GM23338 (cell line): ENCODE data around the gene MOB3B. TPM values are rescaled to one million over a fixed set of nuclear protein-coding genes. Genes with fewer than 3 reads are reported as not detected.

Experiments used
- ATAC-seq: fragments of 200-7000 bp; cut with Tn5 transposase; 3 replicates; pipeline ENCODE4 v1.9.1; 2020
- DNase-seq: peaks from one replicate; pipeline ENCODE4 v3.0.0-alpha.2; 2015; ENCODE audit warnings: low spot score
- H2AFZ ChIP-seq: fragments of 200-600 bp; sonication (generic); 2 replicates; pipeline ENCODE4 v1.8.0; 2016; ENCODE audit warnings: antibody characterized with exemption, mild to moderate bottlenecking, moderate library complexity
- H3F3A ChIP-seq: fragments of 200-600 bp; sonication (generic); replicated peaks from 2 replicates; pipeline ENCODE4 v1.8.0; 2017; ENCODE audit warnings: antibody characterized with exemption, mixed run types, low read depth
- H3K27ac ChIP-seq: fragments of 200-600 bp; sonication (generic); 2 replicates; pipeline ENCODE4 v1.6.1; 2016; ENCODE audit warnings: low read depth
- H3K27me3 ChIP-seq: fragments of 200-600 bp; sonication (generic); 2 replicates; pipeline ENCODE4 v1.8.0; 2016; ENCODE audit warnings: mild to moderate bottlenecking, mixed run types, moderate library complexity; ENCODE audit not compliant: insufficient read depth
- H3K36me3 ChIP-seq: fragments of 200-600 bp; sonication (generic); 2 replicates; pipeline ENCODE4 v1.8.0; 2016; ENCODE audit warnings: mild to moderate bottlenecking; ENCODE audit not compliant: insufficient read depth
- H3K4me1 ChIP-seq: fragments of 200-600 bp; sonication (generic); 2 replicates; pipeline ENCODE4 v1.8.0; 2016; ENCODE audit warnings: mild to moderate bottlenecking, moderate library complexity; ENCODE audit not compliant: insufficient read depth
- H3K4me2 ChIP-seq: fragments of 200-600 bp; sonication (generic); 2 replicates; pipeline ENCODE4 v1.7.1; 2017; ENCODE audit warnings: mixed run types
- H3K4me3 ChIP-seq: fragments of 200-600 bp; sonication (generic); 2 replicates; pipeline ENCODE4 v1.6.1; 2016; ENCODE audit warnings: mixed run types
- H3K79me2 ChIP-seq: fragments of 200-600 bp; sonication (generic); replicated peaks from 2 replicates; pipeline ENCODE4 v1.8.0; 2017; ENCODE audit warnings: mild to moderate bottlenecking; ENCODE audit not compliant: insufficient read depth
- H3K9me2 ChIP-seq: fragments of 200-600 bp; sonication (generic); 2 replicates; pipeline ENCODE4 v1.8.0; 2017; ENCODE audit not compliant: insufficient read depth
- H4K20me1 ChIP-seq: fragments of 200-600 bp; sonication (generic); replicated peaks from 2 replicates; pipeline ENCODE4 v1.8.0; 2017; ENCODE audit warnings: mild to moderate bottlenecking; ENCODE audit not compliant: insufficient read depth
- H3K27ac Mint-ChIP-seq: 2 replicates; pipeline ENCODE4 v1.8.0; 2020; ENCODE audit warnings: inconsistent platforms, mild to moderate bottlenecking, moderate library complexity, mixed read lengths
- H3K27me3 Mint-ChIP-seq: 3 replicates; pipeline ENCODE4 v1.8.0; 2022; ENCODE audit warnings: low read depth, mild to moderate bottlenecking, moderate library complexity, mixed read lengths, inconsistent platforms; ENCODE audit not compliant: insufficient read depth, poor library complexity
- H3K36me3 Mint-ChIP-seq: 3 replicates; pipeline ENCODE4 v1.8.0; 2021; ENCODE audit warnings: low read depth, mild to moderate bottlenecking, inconsistent platforms, moderate library complexity, mixed read lengths
- H3K4me1 Mint-ChIP-seq: 3 replicates; pipeline ENCODE4 v1.8.0; 2020; ENCODE audit warnings: mild to moderate bottlenecking, inconsistent platforms, mixed read lengths
- H3K4me3 Mint-ChIP-seq: 3 replicates; pipeline ENCODE4 v1.8.0; 2021; ENCODE audit warnings: moderate library complexity, mild to moderate bottlenecking, inconsistent platforms, mixed read lengths
- H3K9me3 Mint-ChIP-seq: 3 replicates; pipeline ENCODE4 v1.8.0; 2020; ENCODE audit warnings: moderate library complexity, mild to moderate bottlenecking, inconsistent platforms, mixed read lengths
- CREB1 ChIP-seq: fragments of 250-450 bp; sonication (Bioruptor Pico); IDR thresholded peaks from 2 replicates; pipeline ENCODE4 v1.5.0; 2020; ENCODE audit warnings: low read depth, mild to moderate bottlenecking, moderate library complexity
- CTCF ChIP-seq, 2 experiments: fragments of 200-600 bp in 1 of 2; sonication (generic) in 1 of 2; conservative IDR thresholded peaks; 2 replicates each; pipeline versions ENCODE4 v1.5.1 to v1.6.1; 2016 to 2017; ENCODE audit warnings: antibody characterized with exemption in 2 of 2, low read depth in 2 of 2, mild to moderate bottlenecking in 2 of 2, moderate library complexity in 1 of 2
- ETS1 ChIP-seq: IDR thresholded peaks from 2 replicates; pipeline ENCODE4 v1.6.1; 2016; ENCODE audit warnings: antibody characterized with exemption
- EZH2 ChIP-seq: fragments of 200-600 bp; sonication (generic); IDR thresholded peaks from one replicate; pipeline ENCODE4 v1.8.0; 2017; ENCODE audit warnings: antibody characterized with exemption, mild to moderate bottlenecking, low read depth; ENCODE audit not compliant: unreplicated experiment
- EZH2phosphoT487 ChIP-seq: fragments of 200-600 bp; sonication (generic); IDR thresholded peaks from one replicate; pipeline ENCODE4 v1.8.1; 2018; ENCODE audit warnings: antibody characterized with exemption; ENCODE audit not compliant: unreplicated experiment
- JUNB ChIP-seq: IDR thresholded peaks from one replicate; pipeline ENCODE4 v1.6.1; 2016; ENCODE audit warnings: antibody characterized with exemption; ENCODE audit not compliant: unreplicated experiment
- NANOG ChIP-seq: IDR thresholded peaks from 2 replicates; pipeline ENCODE4 v1.6.1; 2016; ENCODE audit warnings: antibody characterized with exemption, borderline replicate concordance
- POLR2AphosphoS5 ChIP-seq: IDR thresholded peaks from 2 replicates; pipeline ENCODE4 v1.6.1; 2016; ENCODE audit warnings: antibody characterized with exemption, low read depth
- REST ChIP-seq: IDR thresholded peaks from one replicate; pipeline ENCODE4 v1.6.1; 2018; ENCODE audit warnings: antibody characterized with exemption; ENCODE audit not compliant: unreplicated experiment
- STAT1 ChIP-seq: IDR thresholded peaks from one replicate; pipeline ENCODE4 v1.6.1; 2016; ENCODE audit warnings: antibody characterized with exemption; ENCODE audit not compliant: unreplicated experiment
- ZNF114 ChIP-seq: fragments of 250-450 bp; sonication (Bioruptor Pico); IDR thresholded peaks from 2 replicates; pipeline ENCODE4 v1.5.0; 2020; ENCODE audit warnings: mild to moderate bottlenecking, moderate library complexity
- ZNF331 ChIP-seq: fragments of 250-450 bp; sonication (Bioruptor Pico); IDR thresholded peaks from 2 replicates; pipeline ENCODE4 v1.5.0; 2020; ENCODE audit warnings: low read depth, mild to moderate bottlenecking, moderate library complexity
- ZNF462 ChIP-seq: fragments of 250-450 bp; sonication (Bioruptor Pico); IDR thresholded peaks from 2 replicates; pipeline ENCODE4 v1.5.0; 2020; ENCODE audit warnings: mild to moderate bottlenecking, moderate library complexity
- polyA plus RNA-seq: library from polyadenylated mRNA; unstranded; fragments of >200 nt; fragmentation: Nextera tagmentation; extraction: Ambion mirVana; gene quantifications from 2 replicates; pipeline ENCODE4 v1.2.1, GENCODE V29; 2016
- total RNA-seq: library from RNA; depleted of rRNA; stranded (reverse); fragments of >200 nt; shearing (Covaris generic); gene quantifications from 2 replicates; pipeline ENCODE4 v1.2.3, GENCODE V29; 2014

MOB3B gene
- total and polyA plus RNA-seq, 2 experiments from 2014 or later: 7.6 to 12.1 TPM

GRCh38 chr9:27433631-27434325 is 95.8 kb downstream of the MOB3B start:
- H3K36me3 Mint-ChIP-seq: no peaks in the 10 kb centered on the region; the same call in 2 of the 3 replicates
- no peak overlapping the region for H2AFZ ChIP-seq
- no peak overlapping the region for H3K4me3 Mint-ChIP-seq
- no peak overlapping the region; the same call in 1 of the 2 replicates for H3K27ac Mint-ChIP-seq
- H3K4me1 ChIP-seq: peaks cover 33% of the 10 kb centered on the region
- H3K27me3 ChIP-seq: no peaks in the 10 kb centered on the region
- H3K4me3 ChIP-seq: no peak overlapping the region
- 0 out of 2 replicates have a peak overlapping the region, but pooled peaks have one; percentile 23 for H3K4me2 ChIP-seq
- H4K20me1 ChIP-seq: no peaks in the 10 kb centered on the region
- no peaks in the 10 kb centered on the region for H3K36me3 ChIP-seq
- no peaks in the 10 kb centered on the region for H3K79me2 ChIP-seq
- DNase-seq: peak; percentile 43
- TF ChIP-seq ETS1: no peak
- no peak for TF ChIP-seq EZH2
- no peak for TF ChIP-seq CTCF (conservative IDR thresholded peaks at IDR 0.05; ENCODE audit: low read depth in 2 of 2)
- no peak for TF ChIP-seq JUNB
- no peak for TF ChIP-seq POLR2AphosphoS5
- no peak for TF ChIP-seq REST
- no peak for TF ChIP-seq ZNF114 (CRISPR knock-in tag)
- TF ChIP-seq CREB1 (CRISPR knock-in tag): no peak
- TF ChIP-seq NANOG: no peak
- no peak for TF ChIP-seq STAT1
- no peak for TF ChIP-seq ZNF331 (CRISPR knock-in tag)
- TF ChIP-seq ZNF462 (CRISPR knock-in tag): no peak
- no peak for TF ChIP-seq EZH2phosphoT487
- ATAC-seq: no peak
- H3K4me1 Mint-ChIP-seq: peaks cover 58% of the 10 kb centered on the region
- no peaks in the 10 kb centered on the region for H3K27me3 Mint-ChIP-seq
- H3K9me2 ChIP-seq: peaks cover 7% of the 10 kb centered on the region
- no peaks in the 10 kb centered on the region for H3F3A ChIP-seq
- H3K27ac ChIP-seq: peak overlapping the region; percentile 30; the same call in 1 of the 2 replicates
- no peaks in the 10 kb centered on the region for H3K9me3 Mint-ChIP-seq
